GM19035 (cell line): Measurements from ENCODE around the gene CCSER2.
"Not testable (repeated sequence)": the region's sequence is repeated elsewhere in the genome, so short reads cannot be mapped to it uniquely, and the experiment has no call there.

ENCODE experiments used
- ATAC-seq: cut with Tn5 transposase; IDR thresholded peaks from one replicate; pipeline ENCODE4 v1.9.1; 2021; ENCODE audit not compliant: unreplicated experiment

CCSER2 gene

GRCh38 chr10:84511709-84512285, 183.4 kb downstream of the CCSER2 start:
- ATAC-seq = no peak

- no peak for ATAC-seq
These were observed 189.2 kb downstream of the CCSER2 start for GRCh38 chr10:84517554-84517953.

GRCh38 chr10:84519235-84519634, 190.8 kb downstream of the CCSER2 start:
- ATAC-seq = no peak

- ATAC-seq = no peak
These were observed 192.6 kb downstream of the CCSER2 start for GRCh38 chr10:84521013-84521412.

GRCh38 chr10:84521468-84521867, 193.1 kb downstream of the CCSER2 start:
- no peak for ATAC-seq

GRCh38 chr10:84522612-84523462, 194.4 kb downstream of the CCSER2 start:
- ATAC-seq = no peak

GRCh38 chr10:84523526-84523925, 195.1 kb downstream of the CCSER2 start:
- no peak for ATAC-seq

GRCh38 chr10:84524435-84524834, 196.0 kb downstream of the CCSER2 start:
- no peak for ATAC-seq

- no peak for ATAC-seq
These were observed 196.9 kb downstream of the CCSER2 start for GRCh38 chr10:84525120-84525806.

- not testable (repeated sequence) for ATAC-seq
These were observed 197.4 kb downstream of the CCSER2 start for GRCh38 chr10:84525807-84526182.

- not testable (repeated sequence) for ATAC-seq
These were observed 199.0 kb downstream of the CCSER2 start for GRCh38 chr10:84527386-84527785.

- not testable (repeated sequence) for ATAC-seq
These were observed 200.1 kb downstream of the CCSER2 start for GRCh38 chr10:84528526-84528925.

- ATAC-seq = no peak
These were observed 202.4 kb downstream of the CCSER2 start for GRCh38 chr10:84530724-84531325.

- ATAC-seq = no peak
These were observed 203.0 kb downstream of the CCSER2 start for GRCh38 chr10:84531396-84531795.

- ATAC-seq = no peak
These were observed 205.8 kb downstream of the CCSER2 start for GRCh38 chr10:84534168-84534567.

GRCh38 chr10:84537447-84537931, 209.1 kb downstream of the CCSER2 start:
- peak; percentile 71 for ATAC-seq

GRCh38 chr10:84538036-84538435, 209.6 kb downstream of the CCSER2 start:
- ATAC-seq = no peak

GRCh38 chr10:84539216-84539615, 210.8 kb downstream of the CCSER2 start:
- no peak for ATAC-seq

GRCh38 chr10:84540022-84540616, 211.7 kb downstream of the CCSER2 start:
- ATAC-seq = peak; percentile 11

GRCh38 chr10:84540617-84541288, 212.4 kb downstream of the CCSER2 start:
- ATAC-seq = peak; percentile 86
